HG02610 (cell line): Measurements from ENCODE around the gene ANO2.
"Not testable (repeated sequence)": the region's sequence is repeated elsewhere in the genome, so short reads cannot be mapped to it uniquely, and the experiment has no call there.

ENCODE experiments used
- ATAC-seq: cut with Tn5 transposase; IDR thresholded peaks from one replicate; pipeline ENCODE4 v1.9.1; 2021; ENCODE audit warnings: mild to moderate bottlenecking, moderate library complexity; ENCODE audit not compliant: unreplicated experiment

The ANO2 gene

GRCh38 chr12:5889381-5890047 is 55.5 kb downstream of the ANO2 start:
- ATAC-seq = no peak

GRCh38 chr12:5888816-5889315 is 56.2 kb downstream of the ANO2 start:
- no peak for ATAC-seq

GRCh38 chr12:5887819-5888218 is 57.2 kb downstream of the ANO2 start:
- not testable (repeated sequence) for ATAC-seq

DNA sequence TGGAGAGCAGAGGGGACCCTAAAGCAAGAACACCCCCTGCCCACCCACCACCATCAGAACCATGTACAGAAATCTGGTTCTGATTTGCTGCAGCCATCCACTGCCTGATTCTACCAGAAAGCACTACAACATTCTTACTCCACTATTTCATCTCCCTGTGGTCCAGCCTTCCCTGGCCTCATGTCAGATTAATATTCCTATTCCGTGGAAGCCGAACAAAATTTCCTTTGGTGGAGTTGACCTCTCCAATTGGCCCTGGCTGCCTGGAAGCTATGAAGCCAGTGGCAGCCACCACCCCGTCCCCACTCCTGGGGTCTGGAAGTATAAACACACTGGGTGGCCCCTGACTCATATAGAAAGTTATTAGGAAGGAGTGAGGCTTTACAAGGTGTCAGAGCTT is 60.2 kb downstream of the ANO2 start:
- no peak for ATAC-seq

DNA sequence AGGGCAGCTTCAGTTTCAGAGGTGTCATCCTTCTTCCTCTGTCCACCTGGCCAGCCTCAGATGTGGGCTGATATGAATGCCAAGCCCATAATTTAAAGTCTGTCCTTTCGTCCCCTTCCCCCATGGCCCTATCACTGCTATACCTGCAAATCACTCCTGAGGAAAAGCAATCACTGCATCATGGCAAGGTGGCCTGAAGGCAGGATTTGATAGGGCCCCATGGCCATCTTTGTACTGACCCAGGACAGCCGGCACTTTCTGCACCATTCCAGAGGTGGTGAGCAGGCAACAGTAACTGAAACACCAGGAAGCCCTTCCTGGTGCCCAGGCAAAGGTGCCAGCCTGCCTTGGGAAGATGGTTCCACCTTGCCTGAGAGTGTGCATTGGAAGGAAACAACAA is 60.8 kb downstream of the ANO2 start:
- no peak for ATAC-seq

DNA sequence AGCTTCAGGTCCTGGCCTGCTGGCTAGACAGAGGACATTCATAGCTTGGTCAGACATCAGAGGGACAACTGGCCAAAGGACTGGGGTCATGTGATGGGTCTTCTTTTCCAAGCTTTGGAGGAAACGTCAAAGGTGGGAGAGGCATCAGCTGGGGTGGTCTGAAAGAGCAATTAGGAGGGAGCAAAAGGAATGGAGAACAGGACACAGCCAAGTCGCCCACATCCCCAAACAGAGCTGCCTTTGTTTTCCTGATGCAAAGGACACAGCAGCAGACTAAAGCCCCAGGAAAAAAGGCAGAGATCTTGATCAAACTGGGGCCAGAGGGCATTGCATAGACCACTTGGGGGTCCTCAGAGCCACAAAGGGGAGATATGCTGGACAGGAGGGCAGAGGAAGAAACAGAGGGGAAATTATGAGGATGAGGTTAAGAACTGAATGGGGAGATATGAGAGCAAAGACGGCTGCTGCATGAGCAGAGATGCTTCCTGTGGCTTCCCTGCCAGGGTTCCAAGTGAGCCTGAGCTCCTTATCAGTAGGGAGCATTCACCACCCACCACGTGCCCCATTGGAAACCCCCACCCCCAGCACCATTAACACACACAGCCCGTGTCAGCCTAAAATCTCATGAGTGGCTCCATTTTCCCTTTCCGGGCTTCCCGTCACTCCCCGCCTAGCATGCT is 62.4 kb downstream of the ANO2 start:
- no peak for ATAC-seq

DNA sequence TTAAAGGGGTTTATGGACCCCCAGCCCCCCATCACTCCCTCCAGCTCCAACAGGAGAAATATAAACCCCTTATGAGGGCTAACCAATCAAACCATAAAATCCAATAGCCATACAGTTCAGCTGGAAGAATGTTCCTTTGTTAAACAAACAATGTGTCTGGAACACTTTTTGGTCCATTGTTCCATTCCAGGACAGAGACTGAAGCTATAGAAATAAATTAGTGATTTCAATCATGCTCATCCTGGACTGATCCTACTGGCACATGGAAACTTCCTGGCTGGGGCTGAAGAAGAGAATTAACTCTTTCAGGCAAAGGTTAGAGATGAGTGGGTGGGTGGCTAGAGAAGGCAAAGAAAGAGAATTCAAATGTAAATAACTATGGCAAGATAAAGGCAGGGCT is 63.4 kb downstream of the ANO2 start:
- ATAC-seq = no peak

DNA sequence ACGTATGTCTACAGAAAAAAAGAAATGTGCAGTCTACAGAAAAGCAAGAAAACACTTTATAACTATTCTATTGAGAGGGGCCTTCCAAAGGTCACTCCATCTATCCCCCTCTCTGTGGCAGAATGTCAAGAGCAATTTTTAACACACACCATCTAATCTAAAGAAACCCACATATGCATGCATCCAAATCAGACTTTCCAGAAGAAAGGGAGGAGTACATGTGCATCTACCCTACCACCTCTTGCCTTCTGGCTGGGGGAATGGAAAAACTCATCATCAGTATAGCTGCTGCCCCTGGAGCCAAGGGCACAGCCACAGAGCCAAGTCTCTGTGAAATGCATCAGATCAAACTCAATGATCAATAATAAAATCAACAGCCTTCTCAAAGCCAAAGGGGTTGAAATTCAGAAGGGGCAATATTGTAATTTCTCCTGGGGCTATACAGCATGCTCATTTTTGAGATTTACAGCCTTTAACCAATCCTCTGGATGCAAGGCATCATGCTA is 63.9 kb downstream of the ANO2 start:
- ATAC-seq = no peak

DNA sequence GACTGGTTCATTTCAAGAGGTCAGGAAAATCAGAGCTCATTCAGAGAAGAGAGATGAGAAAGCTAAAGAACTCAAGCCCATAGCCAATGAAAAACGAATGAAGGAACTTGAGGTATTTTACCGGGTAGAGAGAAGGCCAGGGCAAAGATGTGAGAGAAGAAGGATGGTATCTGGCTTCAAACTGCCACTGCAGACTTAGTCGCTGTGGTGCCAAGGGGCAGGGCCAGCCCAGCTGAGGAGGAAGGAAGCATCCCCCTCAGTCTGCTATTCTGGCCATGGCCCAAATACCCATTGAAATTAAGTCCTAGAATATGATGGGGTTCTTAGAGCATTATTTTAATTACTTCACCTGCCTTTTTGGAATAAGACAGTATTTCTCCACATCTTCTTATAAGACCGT is 69.2 kb downstream of the ANO2 start:
- ATAC-seq = no peak

- no peak for ATAC-seq
These were observed 70.5 kb downstream of the ANO2 start for GRCh38 chr12:5874514-5874913.

DNA sequence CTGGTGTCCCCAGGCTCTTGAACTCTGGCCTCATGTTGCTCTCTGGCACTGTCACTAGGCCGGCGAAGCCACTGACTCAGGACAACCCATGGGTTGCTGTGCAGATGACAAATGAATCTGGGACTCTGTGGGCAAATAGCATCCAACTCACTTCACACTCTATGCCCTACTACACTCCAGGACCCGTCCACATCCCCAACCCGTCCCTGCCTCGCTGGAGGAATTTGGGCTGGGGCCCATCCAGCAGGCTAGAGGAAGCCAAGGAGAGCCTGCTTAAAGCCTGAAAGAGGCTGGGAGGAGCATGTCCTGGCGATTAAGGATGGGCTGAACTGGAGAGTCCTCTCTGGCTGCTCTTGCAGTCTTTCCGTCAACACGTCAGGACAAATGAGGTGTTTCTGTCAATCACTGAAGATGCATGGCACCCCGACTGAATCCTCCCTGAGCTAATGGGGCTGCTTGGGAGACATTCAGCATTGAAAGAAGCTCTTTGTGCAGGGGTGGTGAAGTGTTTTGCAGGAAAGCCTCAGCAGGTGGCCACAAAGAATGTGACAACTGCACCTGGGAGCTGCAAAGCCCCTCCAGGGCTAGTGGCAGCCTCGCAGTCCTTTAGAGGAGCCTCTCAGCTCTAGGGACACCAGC is 71.7 kb downstream of the ANO2 start:
- no peak for ATAC-seq

GRCh38 chr12:5872745-5873144 is 72.3 kb downstream of the ANO2 start:
- ATAC-seq = no peak

DNA sequence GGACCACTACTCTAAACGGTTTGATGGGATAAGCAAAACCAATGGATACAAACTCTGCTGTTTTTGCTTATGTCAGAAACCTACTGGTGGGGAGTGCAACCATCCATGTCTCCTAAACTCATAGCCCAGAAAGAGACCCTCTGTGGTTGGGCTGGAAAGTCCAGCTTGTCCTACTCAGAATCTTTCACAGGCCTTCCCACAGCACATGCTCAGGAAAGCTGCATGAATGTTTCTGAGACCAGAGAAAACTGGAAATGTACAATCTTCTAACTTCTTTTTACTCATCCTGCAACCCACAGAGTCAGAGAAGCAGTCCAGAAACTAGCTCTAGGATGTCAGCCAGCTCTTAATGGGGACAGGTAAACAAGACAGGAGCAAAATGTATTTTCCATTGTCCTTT is 73.3 kb downstream of the ANO2 start:
- no peak for ATAC-seq

DNA sequence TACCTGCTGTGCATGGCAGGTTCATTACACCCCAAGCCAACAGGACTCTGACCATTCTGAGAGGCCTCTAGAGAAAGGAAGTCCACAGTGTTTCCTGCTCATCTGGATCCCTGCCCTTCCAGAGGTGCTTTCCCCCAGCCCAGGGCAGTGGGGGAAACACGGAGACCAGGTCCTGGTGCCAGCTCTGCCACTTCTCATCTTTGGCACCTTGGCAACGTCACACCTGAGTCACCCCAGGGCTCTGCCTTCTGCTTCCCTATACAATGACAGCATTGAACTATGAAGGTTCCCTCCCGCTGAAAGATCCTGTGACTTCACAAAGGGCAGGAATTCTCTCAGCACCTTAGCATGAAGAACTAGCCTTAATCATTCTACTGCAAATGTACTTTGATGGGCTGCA is 74.9 kb downstream of the ANO2 start:
- no peak for ATAC-seq

DNA sequence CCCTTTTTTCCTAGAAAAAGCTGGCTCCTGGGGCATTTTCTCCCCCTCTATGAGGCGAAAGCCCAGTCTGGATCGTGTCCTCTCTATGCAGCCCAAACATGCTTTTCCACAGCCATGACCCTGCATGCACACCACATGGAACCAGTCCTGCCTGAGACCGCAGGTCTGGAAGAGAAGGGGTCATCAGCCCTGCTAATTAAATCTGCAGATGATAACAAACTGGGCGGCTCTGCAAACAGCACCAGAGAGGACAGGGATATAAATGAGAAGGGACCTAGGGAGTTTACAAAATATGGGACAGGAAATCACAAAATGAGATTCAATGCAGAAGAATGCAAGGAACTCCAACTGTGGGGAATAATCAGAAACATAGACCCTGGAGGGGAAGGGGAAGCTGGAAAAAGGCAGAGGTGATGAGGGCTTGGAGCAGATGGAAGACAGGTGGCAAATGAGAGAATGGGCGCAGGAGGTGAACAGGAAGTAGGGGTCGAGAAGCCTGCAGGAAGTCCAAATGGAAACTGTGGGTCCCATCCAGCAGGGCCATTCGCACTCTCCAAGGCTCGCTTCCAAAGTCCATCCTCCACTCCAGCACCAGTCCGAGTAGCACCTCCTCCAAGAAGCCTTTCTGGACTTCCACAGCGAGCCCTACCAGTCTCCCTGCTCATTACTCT is 76.3 kb downstream of the ANO2 start:
- no peak for ATAC-seq

- no peak for ATAC-seq
These were observed 79.7 kb downstream of the ANO2 start for GRCh38 chr12:5865397-5865796.

- no peak for ATAC-seq
These were observed 80.1 kb downstream of the ANO2 start for GRCh38 chr12:5864972-5865371.

DNA sequence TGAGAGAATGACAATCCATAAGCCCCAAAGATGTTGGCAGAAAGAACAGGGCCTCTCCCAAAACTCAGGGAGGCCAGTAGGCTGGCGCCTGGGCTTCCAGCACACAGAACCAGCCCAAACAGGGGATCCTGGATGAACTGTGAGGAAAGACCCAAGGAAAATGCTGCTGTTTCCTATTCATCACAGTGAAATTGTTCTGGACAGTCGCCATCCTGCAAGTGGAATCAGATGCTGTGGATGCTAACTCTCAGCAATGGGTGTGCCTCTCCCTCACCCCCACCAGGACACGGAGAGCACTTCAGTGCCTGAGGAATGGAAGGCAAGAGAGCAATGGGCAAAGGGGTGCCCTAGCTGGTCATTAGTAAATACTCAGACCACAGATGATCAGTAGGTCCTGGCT is 80.8 kb downstream of the ANO2 start:
- ATAC-seq = no peak

DNA sequence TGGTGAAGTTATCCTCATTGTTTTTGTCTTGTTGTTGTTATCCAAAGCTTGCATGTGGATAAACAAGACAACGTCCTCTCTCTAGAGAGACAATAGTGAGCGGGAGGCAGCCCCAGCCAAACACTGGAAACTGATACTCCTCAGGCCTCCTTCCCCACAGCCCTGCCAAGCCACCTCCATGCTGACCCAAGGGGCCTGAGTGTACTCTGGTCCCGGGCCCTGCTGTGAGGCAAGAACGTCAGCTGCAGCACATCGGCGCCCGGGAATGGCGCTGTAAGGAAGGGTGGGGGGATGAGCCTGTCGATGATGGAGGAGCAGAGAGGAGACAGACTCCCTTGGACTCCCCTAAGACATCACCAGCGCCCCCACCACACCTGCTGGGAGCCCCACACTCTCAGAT is 83.6 kb downstream of the ANO2 start:
- no peak for ATAC-seq

DNA sequence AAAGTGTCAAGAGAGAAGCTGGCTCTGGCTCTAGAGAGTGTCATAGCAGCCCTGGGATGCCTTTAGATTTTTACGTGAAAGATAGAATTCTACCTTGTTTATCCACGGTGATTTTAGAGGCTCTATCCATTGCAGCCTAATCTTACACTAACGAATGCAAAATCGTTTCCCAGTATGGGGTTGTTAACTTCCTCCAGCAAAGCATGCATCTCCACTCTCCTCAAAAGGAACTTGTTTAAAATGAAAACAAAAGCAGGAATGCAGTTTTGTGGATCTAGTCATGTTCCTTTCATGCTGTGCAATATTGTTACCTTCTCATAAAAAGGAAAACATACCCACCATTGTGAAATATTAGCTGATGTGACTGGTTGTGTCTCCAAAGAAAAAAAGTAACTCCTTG is 88.4 kb downstream of the ANO2 start:
- no peak for ATAC-seq

- ATAC-seq = no peak
These were observed 98.1 kb downstream of the ANO2 start for GRCh38 chr12:5846950-5847349.
